ENCODE results near the gene CLK1.

CLK1 gene

DNA sequence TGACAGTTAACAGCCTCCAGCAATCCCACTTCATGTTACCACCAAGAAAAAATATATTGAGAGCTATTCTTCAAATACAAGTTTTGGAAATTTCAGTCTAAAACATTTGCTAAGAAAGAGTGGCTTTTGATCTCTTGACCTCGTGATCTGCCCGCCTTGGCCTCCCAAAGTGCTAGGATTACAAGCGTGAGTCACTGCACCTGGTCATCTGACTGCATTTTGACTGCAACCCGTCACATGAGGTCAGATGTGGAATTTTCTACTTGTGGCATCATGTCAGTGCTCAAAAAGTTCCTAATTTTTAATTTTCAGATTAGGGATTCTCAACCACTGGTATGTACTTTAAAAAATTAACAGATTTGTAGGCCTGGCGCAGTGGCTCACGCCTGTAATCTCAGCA lies 9.1 kb upstream of the CLK1 start:
- no peak for ATAC-seq
- TF ChIP-seq, protein P1, sequence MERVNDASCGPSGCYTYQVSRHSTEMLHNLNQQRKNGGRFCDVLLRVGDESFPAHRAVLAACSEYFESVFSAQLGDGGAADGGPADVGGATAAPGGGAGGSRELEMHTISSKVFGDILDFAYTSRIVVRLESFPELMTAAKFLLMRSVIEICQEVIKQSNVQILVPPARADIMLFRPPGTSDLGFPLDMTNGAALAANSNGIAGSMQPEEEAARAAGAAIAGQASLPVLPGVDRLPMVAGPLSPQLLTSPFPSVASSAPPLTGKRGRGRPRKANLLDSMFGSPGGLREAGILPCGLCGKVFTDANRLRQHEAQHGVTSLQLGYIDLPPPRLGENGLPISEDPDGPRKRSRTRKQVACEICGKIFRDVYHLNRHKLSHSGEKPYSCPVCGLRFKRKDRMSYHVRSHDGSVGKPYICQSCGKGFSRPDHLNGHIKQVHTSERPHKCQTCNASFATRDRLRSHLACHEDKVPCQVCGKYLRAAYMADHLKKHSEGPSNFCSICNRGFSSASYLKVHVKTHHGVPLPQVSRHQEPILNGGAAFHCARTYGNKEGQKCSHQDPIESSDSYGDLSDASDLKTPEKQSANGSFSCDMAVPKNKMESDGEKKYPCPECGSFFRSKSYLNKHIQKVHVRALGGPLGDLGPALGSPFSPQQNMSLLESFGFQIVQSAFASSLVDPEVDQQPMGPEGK (CRISPR knock-in tag; IDR thresholded peaks at IDR 0.05; ENCODE audit: borderline replicate concordance) = no peak
- TF ChIP-seq ZC3H10 (CRISPR knock-in tag; IDR thresholded peaks at IDR 0.05) (no peak), ZFP3 (CRISPR knock-in tag; IDR thresholded peaks at IDR 0.05) (no peak), OSR1 (CRISPR knock-in tag; IDR thresholded peaks at IDR 0.05) (no peak), TOX (CRISPR knock-in tag; IDR thresholded peaks at IDR 0.05; ENCODE audit: borderline replicate concordance) (no peak), ZNF565 (CRISPR knock-in tag; conservative IDR thresholded peaks at IDR 0.05; ENCODE audit: low read depth) (no peak), TCF4 (CRISPR knock-in tag; IDR thresholded peaks at IDR 0.05; ENCODE audit: borderline replicate concordance) (no peak)
- TF ChIP-seq, protein P2, sequence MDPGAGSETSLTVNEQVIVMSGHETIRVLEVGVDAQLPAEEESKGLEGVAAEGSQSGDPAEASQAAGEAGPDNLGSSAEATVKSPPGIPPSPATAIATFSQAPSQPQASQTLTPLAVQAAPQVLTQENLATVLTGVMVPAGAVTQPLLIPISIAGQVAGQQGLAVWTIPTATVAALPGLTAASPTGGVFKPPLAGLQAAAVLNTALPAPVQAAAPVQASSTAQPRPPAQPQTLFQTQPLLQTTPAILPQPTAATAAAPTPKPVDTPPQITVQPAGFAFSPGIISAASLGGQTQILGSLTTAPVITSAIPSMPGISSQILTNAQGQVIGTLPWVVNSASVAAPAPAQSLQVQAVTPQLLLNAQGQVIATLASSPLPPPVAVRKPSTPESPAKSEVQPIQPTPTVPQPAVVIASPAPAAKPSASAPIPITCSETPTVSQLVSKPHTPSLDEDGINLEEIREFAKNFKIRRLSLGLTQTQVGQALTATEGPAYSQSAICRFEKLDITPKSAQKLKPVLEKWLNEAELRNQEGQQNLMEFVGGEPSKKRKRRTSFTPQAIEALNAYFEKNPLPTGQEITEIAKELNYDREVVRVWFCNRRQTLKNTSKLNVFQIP (CRISPR knock-in tag; IDR thresholded peaks at IDR 0.05; ENCODE audit: borderline replicate concordance, low read depth) = no peak
- TF ChIP-seq, protein P3, sequence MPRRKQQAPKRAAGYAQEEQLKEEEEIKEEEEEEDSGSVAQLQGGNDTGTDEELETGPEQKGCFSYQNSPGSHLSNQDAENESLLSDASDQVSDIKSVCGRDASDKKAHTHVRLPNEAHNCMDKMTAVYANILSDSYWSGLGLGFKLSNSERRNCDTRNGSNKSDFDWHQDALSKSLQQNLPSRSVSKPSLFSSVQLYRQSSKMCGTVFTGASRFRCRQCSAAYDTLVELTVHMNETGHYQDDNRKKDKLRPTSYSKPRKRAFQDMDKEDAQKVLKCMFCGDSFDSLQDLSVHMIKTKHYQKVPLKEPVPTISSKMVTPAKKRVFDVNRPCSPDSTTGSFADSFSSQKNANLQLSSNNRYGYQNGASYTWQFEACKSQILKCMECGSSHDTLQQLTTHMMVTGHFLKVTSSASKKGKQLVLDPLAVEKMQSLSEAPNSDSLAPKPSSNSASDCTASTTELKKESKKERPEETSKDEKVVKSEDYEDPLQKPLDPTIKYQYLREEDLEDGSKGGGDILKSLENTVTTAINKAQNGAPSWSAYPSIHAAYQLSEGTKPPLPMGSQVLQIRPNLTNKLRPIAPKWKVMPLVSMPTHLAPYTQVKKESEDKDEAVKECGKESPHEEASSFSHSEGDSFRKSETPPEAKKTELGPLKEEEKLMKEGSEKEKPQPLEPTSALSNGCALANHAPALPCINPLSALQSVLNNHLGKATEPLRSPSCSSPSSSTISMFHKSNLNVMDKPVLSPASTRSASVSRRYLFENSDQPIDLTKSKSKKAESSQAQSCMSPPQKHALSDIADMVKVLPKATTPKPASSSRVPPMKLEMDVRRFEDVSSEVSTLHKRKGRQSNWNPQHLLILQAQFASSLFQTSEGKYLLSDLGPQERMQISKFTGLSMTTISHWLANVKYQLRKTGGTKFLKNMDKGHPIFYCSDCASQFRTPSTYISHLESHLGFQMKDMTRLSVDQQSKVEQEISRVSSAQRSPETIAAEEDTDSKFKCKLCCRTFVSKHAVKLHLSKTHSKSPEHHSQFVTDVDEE (CRISPR knock-in tag; IDR thresholded peaks at IDR 0.05) = no peak

DNA sequence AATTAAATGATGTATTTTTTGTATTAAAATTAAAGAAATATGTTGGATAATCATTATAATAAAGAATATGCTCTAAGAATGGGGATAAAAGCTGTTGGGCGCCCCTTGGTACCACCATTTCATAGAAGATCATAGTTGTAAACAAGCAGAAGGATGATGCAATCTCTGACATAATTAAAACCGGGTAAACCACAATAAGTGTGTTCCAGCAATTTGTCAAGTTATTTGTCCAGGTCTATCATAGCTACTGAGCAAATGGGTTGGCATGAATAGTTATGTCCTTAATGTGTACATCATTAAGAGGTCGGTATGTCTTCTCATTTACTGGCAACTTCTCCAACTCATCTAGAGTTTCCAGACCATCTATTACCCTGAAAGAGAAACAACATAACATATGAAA lies 6.7 kb upstream of the CLK1 start:
- no peak for TF ChIP-seq ZFP3 (CRISPR knock-in tag; IDR thresholded peaks at IDR 0.05)
- TF ChIP-seq CSDC2 (CRISPR knock-in tag; IDR thresholded peaks at IDR 0.05) = no peak
- TF ChIP-seq SNAI2 (CRISPR knock-in tag; IDR thresholded peaks at IDR 0.05) = no peak
- TF ChIP-seq ZNF565 (CRISPR knock-in tag; conservative IDR thresholded peaks at IDR 0.05; ENCODE audit: low read depth) = no peak
- TF ChIP-seq ZC3H10 (CRISPR knock-in tag; IDR thresholded peaks at IDR 0.05) = no peak
- no peak for TF ChIP-seq TOX (CRISPR knock-in tag; IDR thresholded peaks at IDR 0.05; ENCODE audit: borderline replicate concordance)
- no peak for TF ChIP-seq RARB (CRISPR knock-in tag; IDR thresholded peaks at IDR 0.05)
- no peak for TF ChIP-seq ISL1 (CRISPR knock-in tag; IDR thresholded peaks at IDR 0.05)
- TF ChIP-seq ARNTL (CRISPR knock-in tag; IDR thresholded peaks at IDR 0.05; ENCODE audit: borderline replicate concordance, low read depth) = no peak
- TF ChIP-seq, protein P1 (CRISPR knock-in tag; IDR thresholded peaks at IDR 0.05; ENCODE audit: borderline replicate concordance) = no peak
- TF ChIP-seq, protein P4, sequence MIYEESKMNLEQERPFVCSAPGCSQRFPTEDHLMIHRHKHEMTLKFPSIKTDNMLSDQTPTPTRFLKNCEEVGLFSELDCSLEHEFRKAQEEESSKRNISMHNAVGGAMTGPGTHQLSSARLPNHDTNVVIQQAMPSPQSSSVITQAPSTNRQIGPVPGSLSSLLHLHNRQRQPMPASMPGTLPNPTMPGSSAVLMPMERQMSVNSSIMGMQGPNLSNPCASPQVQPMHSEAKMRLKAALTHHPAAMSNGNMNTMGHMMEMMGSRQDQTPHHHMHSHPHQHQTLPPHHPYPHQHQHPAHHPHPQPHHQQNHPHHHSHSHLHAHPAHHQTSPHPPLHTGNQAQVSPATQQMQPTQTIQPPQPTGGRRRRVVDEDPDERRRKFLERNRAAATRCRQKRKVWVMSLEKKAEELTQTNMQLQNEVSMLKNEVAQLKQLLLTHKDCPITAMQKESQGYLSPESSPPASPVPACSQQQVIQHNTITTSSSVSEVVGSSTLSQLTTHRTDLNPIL (CRISPR knock-in tag; IDR thresholded peaks at IDR 0.05; ENCODE audit: low read depth) = no peak
- TF ChIP-seq ZNF8 (CRISPR knock-in tag; IDR thresholded peaks at IDR 0.05) = no peak
- TF ChIP-seq, protein P5, sequence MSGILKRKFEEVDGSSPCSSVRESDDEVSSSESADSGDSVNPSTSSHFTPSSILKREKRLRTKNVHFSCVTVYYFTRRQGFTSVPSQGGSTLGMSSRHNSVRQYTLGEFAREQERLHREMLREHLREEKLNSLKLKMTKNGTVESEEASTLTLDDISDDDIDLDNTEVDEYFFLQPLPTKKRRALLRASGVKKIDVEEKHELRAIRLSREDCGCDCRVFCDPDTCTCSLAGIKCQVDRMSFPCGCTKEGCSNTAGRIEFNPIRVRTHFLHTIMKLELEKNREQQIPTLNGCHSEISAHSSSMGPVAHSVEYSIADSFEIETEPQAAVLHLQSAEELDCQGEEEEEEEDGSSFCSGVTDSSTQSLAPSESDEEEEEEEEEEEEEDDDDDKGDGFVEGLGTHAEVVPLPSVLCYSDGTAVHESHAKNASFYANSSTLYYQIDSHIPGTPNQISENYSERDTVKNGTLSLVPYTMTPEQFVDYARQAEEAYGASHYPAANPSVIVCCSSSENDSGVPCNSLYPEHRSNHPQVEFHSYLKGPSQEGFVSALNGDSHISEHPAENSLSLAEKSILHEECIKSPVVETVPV (CRISPR knock-in tag; IDR thresholded peaks at IDR 0.05) = no peak
- TF ChIP-seq TCF4 (CRISPR knock-in tag; IDR thresholded peaks at IDR 0.05; ENCODE audit: borderline replicate concordance) = no peak
- TF ChIP-seq PPARA (CRISPR knock-in tag; IDR thresholded peaks at IDR 0.05; ENCODE audit: borderline replicate concordance) = no peak
- TF ChIP-seq, protein P2 (CRISPR knock-in tag; IDR thresholded peaks at IDR 0.05; ENCODE audit: borderline replicate concordance, low read depth) = no peak
- ATAC-seq = no peak

Measured in SK-N-SH treated with all-trans-retinoic acid at 6 μM for 48 hours (cell line).